ENCODE results near the gene EIF3CL. TPM values are rescaled to one million over a fixed set of nuclear protein-coding genes. Genes with fewer than 3 reads are reported as not detected.
A peak's percentile ranks its signal among the peaks of the same experiment; 100 is the strongest.
"Not testable (repeated sequence)": the region's sequence is repeated elsewhere in the genome, so short reads cannot be mapped to it uniquely, and the experiment has no call there.

Gene EIF3CL
- total and polyA plus RNA-seq, 7 donors = 46.2 to 235 (median 107) TPM

DNA sequence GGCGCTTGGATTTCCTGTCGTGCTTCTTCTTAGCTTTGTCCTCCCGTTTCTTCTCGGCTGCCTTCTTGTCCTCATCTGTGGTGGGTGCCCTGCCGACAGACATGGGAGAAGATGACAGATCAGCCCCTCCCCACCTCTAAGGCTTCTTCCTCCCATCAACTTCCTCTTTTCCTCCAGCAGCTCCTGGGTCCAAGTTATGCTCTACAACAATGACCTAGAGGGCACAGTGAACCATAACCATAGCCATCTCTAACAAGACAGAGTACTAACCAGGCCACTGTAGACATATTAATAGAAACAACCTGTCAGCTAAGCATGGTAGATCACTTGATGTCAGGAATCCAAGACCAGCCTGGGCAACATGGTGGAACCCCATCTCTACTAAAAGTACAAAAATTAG lies 11.6 kb downstream of the EIF3CL start:
- H3K9me3 ChIP-seq = not testable (repeated sequence)

DNA sequence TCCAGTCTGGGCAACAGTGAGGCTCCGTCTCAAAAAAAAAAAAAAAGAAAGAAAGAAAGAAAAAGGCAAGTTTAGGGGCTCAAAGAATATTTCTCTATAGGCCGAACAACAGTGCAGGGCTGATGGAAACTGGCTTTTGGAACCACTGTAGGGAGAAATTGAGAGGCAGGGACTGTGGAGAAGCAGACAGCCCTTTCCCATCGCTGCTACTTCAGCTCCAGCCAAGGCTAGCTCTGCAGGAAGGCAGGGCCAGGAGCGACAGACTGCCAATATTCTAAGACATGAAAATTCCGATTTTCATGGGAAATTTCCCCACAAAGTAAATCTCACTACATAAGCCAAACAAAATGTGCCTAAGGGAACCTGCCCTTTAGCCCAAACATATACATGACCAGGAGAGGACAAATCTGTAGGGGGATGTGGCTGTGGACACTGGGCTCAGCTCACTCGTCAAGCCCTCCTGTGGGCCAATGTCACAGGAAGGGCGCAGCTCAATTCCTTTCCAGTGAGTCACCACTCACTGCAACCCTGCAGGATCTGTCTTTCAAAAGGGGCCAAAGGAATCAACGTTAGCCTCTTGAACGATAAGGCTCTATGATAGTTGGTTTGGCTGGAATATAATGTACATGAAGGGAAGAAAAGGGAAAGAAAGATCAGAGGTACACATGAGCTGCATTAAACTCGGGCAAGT lies 21.3 kb downstream of the EIF3CL start:
- DNase-seq; H3K36me3 ChIP-seq; intact Hi-C loops (cut with DNase I); H3K27ac ChIP-seq; H3K4me1 ChIP-seq; H3K27me3 ChIP-seq; H3K4me3 ChIP-seq; H3K9me3 ChIP-seq: not testable (repeated sequence)
- 94 to 100% methylated on average over 2 to 3 of the region's 10 CpGs for WGBS, 2 donors

More for the DNA sequence above, 11.6 kb downstream of the EIF3CL start:
- DNase-seq; H3K4me1 ChIP-seq; H3K4me3 ChIP-seq; H3K27ac ChIP-seq; H3K27me3 ChIP-seq; intact Hi-C loops (cut with DNase I); H3K36me3 ChIP-seq: not testable (repeated sequence)
- WGBS, 2 donors = no CpG with 5 or more reads among the region's 5 CpGs

DNA sequence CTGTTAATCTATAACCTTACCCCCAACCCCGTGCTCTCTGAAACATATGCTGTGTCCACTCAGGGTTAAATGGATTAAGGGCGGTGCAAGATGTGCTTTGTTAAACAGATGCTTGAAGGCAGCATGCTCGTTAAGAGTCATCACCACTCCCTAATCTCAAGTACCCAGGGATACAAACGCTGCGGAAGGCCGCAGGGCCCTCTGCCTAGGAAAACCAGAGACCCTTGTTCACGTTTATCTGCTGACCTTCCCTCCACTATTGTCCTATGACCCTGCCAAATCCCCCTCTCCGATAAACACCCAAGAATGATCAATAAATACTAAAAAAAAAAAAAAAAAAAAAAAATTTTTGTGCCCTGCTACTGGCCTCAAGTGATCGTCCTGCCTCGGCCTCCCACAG lies 25.8 kb downstream of the EIF3CL start:
- H3K27me3 ChIP-seq; H3K4me1 ChIP-seq; H3K27ac ChIP-seq; intact Hi-C loops (cut with DNase I); H3K4me3 ChIP-seq; H3K36me3 ChIP-seq; H3K9me3 ChIP-seq: not testable (repeated sequence)
- DNase-seq = peak; percentile 28
- 80 to 88% methylated on average over 5 of the region's 10 CpGs for WGBS, 2 donors

DNA sequence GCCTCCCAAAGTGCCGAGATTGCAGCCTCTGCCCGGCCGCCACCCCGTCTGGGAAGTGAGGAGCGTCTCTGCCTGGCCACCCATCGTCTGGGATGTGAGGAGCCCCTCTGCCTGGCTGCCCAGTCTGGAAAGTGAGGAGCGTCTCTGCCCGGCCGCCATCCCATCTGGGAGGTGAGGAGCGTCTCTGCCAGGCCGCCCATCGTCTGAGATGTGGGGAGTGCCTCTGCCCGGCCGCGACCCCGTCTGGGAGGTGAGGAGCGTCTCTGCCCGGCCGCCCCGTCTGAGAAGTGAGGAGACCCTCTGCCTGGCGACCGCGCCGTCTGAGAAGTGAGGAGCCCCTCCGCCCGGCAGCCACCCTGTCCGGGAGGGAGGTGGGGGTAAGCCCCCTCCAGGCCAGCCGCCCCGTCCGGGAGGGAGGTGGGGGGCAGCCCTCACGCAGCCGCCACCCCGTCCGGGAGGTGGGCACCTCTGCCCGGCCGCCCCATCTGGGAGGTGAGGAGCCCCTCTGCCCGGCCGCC lies 26.5 kb downstream of the EIF3CL start:
- 96 to 97% methylated on average over 30 to 32 of the region's 38 CpGs for WGBS, 2 donors
- H3K4me1 ChIP-seq; H3K9me3 ChIP-seq; H3K27me3 ChIP-seq; H3K4me3 ChIP-seq; H3K27ac ChIP-seq; intact Hi-C loops (cut with DNase I); H3K36me3 ChIP-seq: not testable (repeated sequence)
- DNase-seq = peak; percentile 17

DNA sequence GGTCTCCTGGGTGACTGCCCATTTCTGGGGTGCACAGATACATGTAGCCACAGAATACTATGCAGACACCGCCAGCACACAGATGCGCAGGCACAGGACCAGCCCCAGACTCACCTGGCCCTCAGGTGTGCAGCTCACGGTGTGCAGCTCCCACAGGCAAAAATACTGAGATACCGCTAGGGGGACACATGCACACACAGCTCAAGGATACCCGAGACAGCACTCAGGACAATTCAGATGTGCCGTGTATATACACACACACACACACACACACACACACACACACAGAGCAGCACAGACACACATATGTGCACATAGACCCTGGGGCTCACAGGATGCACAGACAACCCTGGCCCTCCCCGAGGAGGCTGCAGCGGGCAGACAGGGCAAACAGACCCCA lies 28.5 kb downstream of the EIF3CL start:
- H3K4me1 ChIP-seq; H3K27ac ChIP-seq; H3K27me3 ChIP-seq; H3K4me3 ChIP-seq; H3K36me3 ChIP-seq; DNase-seq; H3K9me3 ChIP-seq; intact Hi-C loops (cut with DNase I): not testable (repeated sequence)
- WGBS, 2 donors = 1 to 7% methylated on average over 3 of the region's 8 CpGs

DNA sequence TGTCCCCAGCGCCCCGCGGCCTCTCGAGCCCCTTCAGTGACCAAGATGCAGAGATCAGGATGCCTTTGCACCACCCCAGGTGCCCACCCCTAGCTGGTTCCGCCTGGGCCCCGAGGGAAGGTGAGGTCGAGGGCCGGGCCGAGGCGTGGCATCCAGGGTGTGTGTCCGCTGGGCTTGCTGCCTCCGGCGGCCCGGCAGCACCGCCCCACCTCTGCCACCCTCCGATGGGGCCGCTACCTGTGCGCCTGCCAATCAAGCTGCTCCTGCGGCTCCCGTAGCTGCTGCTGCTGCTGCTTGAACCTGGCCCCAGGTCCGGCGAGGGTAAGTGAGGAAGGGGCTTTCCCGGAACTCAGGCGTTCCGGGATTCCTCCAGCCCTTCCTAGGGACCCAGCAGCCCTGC lies 29.4 kb downstream of the EIF3CL start:
- H3K4me3 ChIP-seq; DNase-seq; H3K9me3 ChIP-seq; H3K27ac ChIP-seq; H3K27me3 ChIP-seq; H3K36me3 ChIP-seq; H3K4me1 ChIP-seq; intact Hi-C loops (cut with DNase I): not testable (repeated sequence)
- WGBS, 2 donors = 1 to 5% methylated on average over 15 of the region's 25 CpGs

DNA sequence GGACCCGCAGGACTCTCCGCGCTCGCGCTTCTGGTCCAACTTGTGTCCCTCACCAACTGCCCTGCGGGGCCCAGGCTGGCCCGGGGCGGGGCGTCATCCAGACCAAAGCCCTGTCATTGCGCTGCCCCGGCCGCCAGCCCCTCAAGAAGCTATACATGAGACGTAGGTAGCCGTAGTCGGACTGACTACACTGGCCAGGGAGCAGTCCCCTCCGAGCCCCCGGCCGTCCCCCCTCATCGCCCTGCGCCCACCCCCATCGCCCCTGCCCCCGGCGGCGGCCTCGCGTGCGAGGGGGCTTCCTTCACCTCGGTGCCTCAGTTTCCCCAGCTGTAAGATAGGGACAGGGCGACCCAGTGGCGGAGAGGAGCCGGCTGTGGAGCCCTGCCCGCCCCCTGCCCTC lies 35.7 kb downstream of the EIF3CL start:
- H3K27ac ChIP-seq; intact Hi-C loops (cut with DNase I); H3K4me3 ChIP-seq; H3K27me3 ChIP-seq; H3K9me3 ChIP-seq; H3K36me3 ChIP-seq; H3K4me1 ChIP-seq: not testable (repeated sequence)
- peak; percentile 15 for DNase-seq
- WGBS, 2 donors = 21 to 41% methylated on average over 26 to 27 of the region's 32 CpGs

DNA sequence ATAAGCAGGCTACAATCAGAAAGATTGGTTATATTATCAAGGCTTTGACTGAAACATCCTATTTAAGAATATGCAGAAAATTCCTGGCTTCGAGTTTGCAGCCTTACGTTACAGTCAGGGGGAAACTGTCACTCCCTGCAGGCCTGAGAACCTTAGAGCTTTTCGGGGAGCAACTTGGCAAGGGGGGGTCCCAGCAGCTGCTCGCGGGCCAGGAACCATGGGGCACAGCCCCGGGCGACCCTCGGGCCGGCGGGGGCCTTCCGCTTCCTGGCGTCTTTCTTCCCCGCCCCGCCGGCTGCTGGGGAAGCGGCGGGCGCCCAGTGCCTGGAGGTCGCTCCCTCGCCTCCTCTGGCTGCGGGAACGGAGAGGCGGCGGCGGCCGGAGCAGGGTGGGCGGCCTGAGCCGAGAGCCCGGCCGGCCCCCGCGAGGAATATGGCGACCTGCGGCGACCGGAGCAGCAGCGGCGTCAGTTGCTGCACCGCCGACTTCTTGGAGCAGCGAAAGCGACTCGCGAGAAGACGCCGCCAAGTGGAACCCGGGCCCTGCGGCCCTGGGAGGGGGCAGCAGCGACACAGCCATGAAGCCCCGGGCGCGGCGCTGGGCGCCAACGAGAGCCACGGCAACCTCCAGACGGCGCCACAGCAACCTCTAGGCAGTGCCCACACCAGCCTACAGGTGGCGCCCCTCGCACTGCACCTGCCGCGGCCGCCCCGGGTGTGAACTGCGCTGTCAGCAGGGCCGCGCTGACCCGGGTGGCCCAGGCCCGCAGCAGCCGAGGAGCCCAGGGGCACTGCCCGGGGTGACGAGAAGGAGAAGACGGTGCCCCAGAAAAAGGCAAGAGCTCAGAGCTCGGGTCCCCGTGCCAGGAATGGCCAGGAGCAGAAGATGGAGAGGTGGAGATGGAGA lies 39.1 kb downstream of the EIF3CL start:
- intact Hi-C loops (cut with DNase I); H3K4me3 ChIP-seq; H3K27ac ChIP-seq: not testable (repeated sequence)

DNA sequence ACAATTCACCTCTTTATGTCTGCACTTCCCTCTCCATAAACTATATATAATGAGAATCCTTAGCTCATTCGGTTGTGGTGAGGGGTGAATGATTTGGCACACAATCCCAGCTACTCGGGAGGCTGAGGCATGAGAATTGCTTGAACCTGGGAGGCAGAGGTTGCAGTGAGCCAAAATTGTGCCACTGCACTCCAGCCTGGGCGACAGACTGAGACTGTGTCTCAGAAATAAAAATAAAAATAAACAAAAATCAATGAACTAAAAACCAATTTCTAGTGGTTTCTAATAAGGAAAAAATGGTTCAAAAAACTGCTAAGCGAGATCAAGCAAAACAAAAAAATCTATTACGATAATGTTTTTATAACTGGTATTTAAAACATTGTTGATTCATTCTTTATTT lies 40.2 kb downstream of the EIF3CL start, which contains the start of gene NPIPB6:
TSS of gene NPIPB6 (minus strand) at position 101 of the 400 bp plus-strand sequence. CDS start 686 bp downstream, outside the sequence.
- H3K36me3 ChIP-seq; H3K27me3 ChIP-seq; H3K27ac ChIP-seq; DNase-seq; H3K4me1 ChIP-seq; intact Hi-C loops (cut with DNase I); H3K9me3 ChIP-seq; H3K4me3 ChIP-seq: not testable (repeated sequence)
- WGBS, 2 donors = no CpG with 5 or more reads among the region's 5 CpGs

More for the DNA sequence above, 39.1 kb downstream of the EIF3CL start:
- H3K4me1 ChIP-seq, H3K36me3 ChIP-seq, H3K9me3 ChIP-seq, DNase-seq, H3K27me3 ChIP-seq: not testable (repeated sequence)
- WGBS, 2 donors = 1% methylated on average over 16 to 17 of the region's 75 CpGs

DNA sequence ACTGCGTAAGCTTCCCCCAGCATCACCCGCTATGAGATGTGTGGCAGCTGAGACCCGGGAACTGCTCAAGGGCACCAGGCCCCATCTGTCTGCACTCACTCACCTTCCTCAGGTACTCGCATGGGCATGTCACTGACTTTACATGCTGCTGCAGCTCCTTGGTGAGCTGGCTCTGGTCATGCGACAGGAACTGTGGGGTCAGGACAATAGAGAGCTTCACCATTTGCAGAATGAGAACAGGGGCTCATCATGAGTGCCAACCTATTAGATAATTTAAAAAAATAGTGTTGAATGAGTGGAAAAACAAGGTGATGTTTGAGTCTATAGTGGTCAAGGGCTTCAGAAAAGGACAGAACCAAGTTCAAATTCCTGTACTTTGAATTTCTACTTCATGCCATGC lies 41.0 kb downstream of the EIF3CL start:
- H3K9me3 ChIP-seq; H3K36me3 ChIP-seq; intact Hi-C loops (cut with DNase I); H3K27ac ChIP-seq; H3K4me1 ChIP-seq; H3K4me3 ChIP-seq; H3K27me3 ChIP-seq: not testable (repeated sequence)
- WGBS, 2 donors = 83 to 98% methylated on average over 2 of the region's 5 CpGs
- peak; percentile 49 for DNase-seq

DNA sequence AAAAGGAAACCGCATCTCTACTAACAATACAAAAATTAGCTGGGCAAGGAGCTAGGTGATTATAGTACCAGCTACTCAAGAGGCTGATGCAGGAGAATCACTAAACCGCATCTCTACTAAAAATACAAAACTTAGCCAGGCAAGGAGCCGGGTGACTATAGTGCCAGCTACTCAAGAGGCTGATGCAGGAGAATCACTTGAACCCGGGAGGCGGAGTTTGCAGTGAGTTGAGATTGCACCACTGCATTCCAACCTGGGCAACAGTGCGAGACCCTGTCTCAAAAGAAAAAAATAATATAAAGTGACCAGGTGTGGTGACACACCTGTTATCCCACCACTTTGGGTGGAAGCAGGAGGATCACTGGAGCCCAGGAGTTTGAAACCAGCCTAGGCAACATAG lies 65.4 kb downstream of the EIF3CL start:
- H3K4me3 ChIP-seq; H3K9me3 ChIP-seq; H3K27me3 ChIP-seq; DNase-seq; H3K36me3 ChIP-seq; intact Hi-C loops (cut with DNase I); H3K27ac ChIP-seq; H3K4me1 ChIP-seq: not testable (repeated sequence)
- 91 to 92% methylated on average over 5 of the region's 6 CpGs for WGBS, 2 donors

DNA sequence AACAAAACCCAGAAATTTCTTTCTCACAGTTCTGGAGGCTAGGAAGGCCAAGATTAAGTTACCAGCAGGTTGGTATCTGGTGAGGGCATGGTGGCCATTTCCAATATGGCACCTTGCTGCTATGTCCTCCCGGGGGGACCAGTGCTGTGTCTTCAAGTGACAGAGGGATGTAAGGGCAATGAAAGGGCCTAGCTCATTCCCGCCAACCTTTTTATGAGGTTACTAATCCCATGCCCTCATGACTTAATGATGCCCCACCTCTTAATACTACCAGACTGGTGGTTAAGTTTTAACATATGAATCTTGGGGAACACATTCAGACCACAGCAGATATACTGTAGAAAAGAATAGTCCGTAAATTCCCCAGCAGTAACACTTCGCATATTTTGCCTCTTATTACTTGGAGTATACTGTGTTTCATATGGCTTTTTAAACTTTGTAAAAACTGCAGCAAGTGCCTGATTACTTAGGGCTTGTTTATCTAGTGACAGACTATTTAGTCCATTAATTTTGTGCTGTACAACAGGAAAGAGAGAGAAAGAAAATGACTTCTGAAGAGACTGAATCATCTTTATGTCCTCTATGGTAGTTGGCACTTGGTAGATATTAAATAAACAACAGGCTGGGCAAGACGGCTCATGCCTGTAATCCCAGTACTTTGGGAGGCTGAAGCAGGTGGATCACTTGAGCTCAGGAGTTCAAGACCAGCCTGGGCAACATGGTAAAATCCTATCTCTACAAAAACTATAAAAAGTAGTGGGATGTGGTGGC lies 66.5 kb downstream of the EIF3CL start:
- H3K36me3 ChIP-seq; H3K27ac ChIP-seq; H3K4me3 ChIP-seq; intact Hi-C loops (cut with DNase I); DNase-seq; H3K4me1 ChIP-seq; H3K27me3 ChIP-seq; H3K9me3 ChIP-seq: not testable (repeated sequence)
- 74 to 83% methylated on average over 5 of the region's 5 CpGs for WGBS, 2 donors

Measured in sigmoid colon (tissue), 7 donors.